ENCODE measurements around the gene QTRT2. TPM values are rescaled to one million over a fixed set of nuclear protein-coding genes. Genes with fewer than 3 reads are reported as not detected.

The QTRT2 gene
- total RNA-seq, 1 experiment from 2014 or later: 84.1 TPM

DNA sequence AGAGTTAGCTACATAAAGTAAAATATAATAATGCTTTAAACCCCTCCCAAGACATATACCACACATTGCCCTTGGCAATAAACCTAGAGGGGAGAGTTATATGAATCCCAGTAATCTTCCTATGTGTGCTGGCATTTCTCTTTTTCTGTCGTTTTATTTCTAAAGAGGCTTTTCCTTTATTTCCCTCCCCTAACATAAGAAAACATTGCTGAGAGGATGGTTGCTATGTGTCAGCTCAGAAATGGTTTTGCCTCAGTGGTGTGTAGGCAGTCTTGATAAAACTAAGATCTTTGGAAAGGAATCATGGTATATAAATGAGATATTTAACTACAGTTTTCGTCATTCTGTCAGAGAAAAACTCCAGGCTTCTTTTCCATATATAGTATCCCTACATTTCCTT lies 30.2 kb upstream of the QTRT2 start:
- no peak overlapping the region for H3K4me2 ChIP-seq (ENCODE audit: insufficient read depth, insufficient read length, low read length)
- WGBS (ENCODE audit: extremely low coverage, insufficient read length, low lambda C conversion rate): no CpG with 5 or more reads among the region's 2 CpGs
- H4K5ac ChIP-seq (ENCODE audit: insufficient read length, low read depth, low read length): no peak overlapping the region
- H3K4ac ChIP-seq (ENCODE audit: low read depth, low read length): no peak overlapping the region
- no peaks in the 10 kb centered on the region for H3K27me3 ChIP-seq (ENCODE audit: insufficient read depth, low read length)
- no peak overlapping the region for H2BK120ac ChIP-seq (ENCODE audit: low read depth, low read length, poor library complexity, severe bottlenecking)
- no peaks in the 10 kb centered on the region for H3K4me1 ChIP-seq (ENCODE audit: insufficient read depth, low read length)
- no peak overlapping the region for H3K9ac ChIP-seq (ENCODE audit: extremely low read depth, insufficient read length, low read length)
- no peak overlapping the region for H4K91ac ChIP-seq (ENCODE audit: insufficient read length, low read depth, low read length)
- no peak overlapping the region for H3T11ph ChIP-seq (ENCODE audit: low read length)
- H2AFZ ChIP-seq (ENCODE audit: low read length): no peak overlapping the region
- no peaks in the 10 kb centered on the region for H4K20me1 ChIP-seq (ENCODE audit: control insufficient read depth, insufficient read depth, insufficient read length)
- no peaks in the 10 kb centered on the region for H3K9me3 ChIP-seq (ENCODE audit: control insufficient read depth, low read depth, low read length)
- Mint-ChIP-seq H3K27ac (no peak overlapping the region), H3K36me3 (ENCODE audit: insufficient read depth in 1 of 3, low read depth in 3 of 3) (no peaks in the 10 kb centered on the region), H3K4me1 (peaks cover 10 to 11% of the 10 kb centered on the region in 2 experiments), H3K9me3 (no peaks in the 10 kb centered on the region), H3K4me3 (no peak overlapping the region), H3K27me3 (ENCODE audit: low read depth) (no peaks in the 10 kb centered on the region)
- H3K18ac ChIP-seq (ENCODE audit: insufficient read length, low read depth, low read length): no peak overlapping the region
- H3K79me1 ChIP-seq (ENCODE audit: insufficient read depth, low read depth, low read length, poor library complexity, severe bottlenecking): no peaks in the 10 kb centered on the region
- no peak overlapping the region for H3K27ac ChIP-seq (ENCODE audit: insufficient read length, low read depth, low read length)
- no peak overlapping the region for H2BK20ac ChIP-seq (ENCODE audit: low read depth, low read length, poor library complexity, severe bottlenecking)
- H3K14ac ChIP-seq (ENCODE audit: insufficient read depth, low read length): no peak overlapping the region
- no peak for DNase-seq
- H2BK15ac ChIP-seq (ENCODE audit: low read depth, low read length): no peak overlapping the region
- H3K79me2 ChIP-seq (ENCODE audit: insufficient read depth, low read length): no peaks in the 10 kb centered on the region
- H3K56ac ChIP-seq (ENCODE audit: insufficient read length, low read depth, low read length): no peak overlapping the region
- no peak overlapping the region for H2BK5ac ChIP-seq (ENCODE audit: insufficient read length, low read length)
- TF ChIP-seq, protein P1, sequence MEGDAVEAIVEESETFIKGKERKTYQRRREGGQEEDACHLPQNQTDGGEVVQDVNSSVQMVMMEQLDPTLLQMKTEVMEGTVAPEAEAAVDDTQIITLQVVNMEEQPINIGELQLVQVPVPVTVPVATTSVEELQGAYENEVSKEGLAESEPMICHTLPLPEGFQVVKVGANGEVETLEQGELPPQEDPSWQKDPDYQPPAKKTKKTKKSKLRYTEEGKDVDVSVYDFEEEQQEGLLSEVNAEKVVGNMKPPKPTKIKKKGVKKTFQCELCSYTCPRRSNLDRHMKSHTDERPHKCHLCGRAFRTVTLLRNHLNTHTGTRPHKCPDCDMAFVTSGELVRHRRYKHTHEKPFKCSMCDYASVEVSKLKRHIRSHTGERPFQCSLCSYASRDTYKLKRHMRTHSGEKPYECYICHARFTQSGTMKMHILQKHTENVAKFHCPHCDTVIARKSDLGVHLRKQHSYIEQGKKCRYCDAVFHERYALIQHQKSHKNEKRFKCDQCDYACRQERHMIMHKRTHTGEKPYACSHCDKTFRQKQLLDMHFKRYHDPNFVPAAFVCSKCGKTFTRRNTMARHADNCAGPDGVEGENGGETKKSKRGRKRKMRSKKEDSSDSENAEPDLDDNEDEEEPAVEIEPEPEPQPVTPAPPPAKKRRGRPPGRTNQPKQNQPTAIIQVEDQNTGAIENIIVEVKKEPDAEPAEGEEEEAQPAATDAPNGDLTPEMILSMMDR (conservative IDR thresholded peaks at IDR 0.05): no peak
- no peak overlapping the region for H2BK12ac ChIP-seq (ENCODE audit: insufficient read length, low read depth, low read length)
- no peak overlapping the region for H3K23ac ChIP-seq (ENCODE audit: insufficient read length, low read depth, low read length)
- no peak overlapping the region for H4K8ac ChIP-seq (replicated peaks; ENCODE audit: insufficient read length, low read depth, low read length)
- no peak overlapping the region for H2AK5ac ChIP-seq (ENCODE audit: insufficient read length, low read length)
- H3K23me2 ChIP-seq (ENCODE audit: insufficient read length, low read depth, low read length, poor library complexity, severe bottlenecking): no peaks in the 10 kb centered on the region

Measured in H9 (cell line).